Measurements from ENCODE around the gene PNO1. TPM values are rescaled to one million over a fixed set of nuclear protein-coding genes. Genes with fewer than 3 reads are reported as not detected.
A peak's percentile ranks its signal among the peaks of the same experiment; 100 is the strongest.

Gene PNO1
- total and polyA plus RNA-seq, 2 experiments from 2014 or later: 10.7 to 22.6 TPM

- Histone ChIP-seq H3K27me3 (no peaks in the 10 kb centered on the region), H3K4me1 (ENCODE audit: low read depth) (no peaks in the 10 kb centered on the region), H3K27ac (no peak overlapping the region), H3K36me3 (peaks cover 10% of the 10 kb centered on the region), H3K9me3 (ENCODE audit: low read depth) (no peaks in the 10 kb centered on the region), H3K4me3 (no peak overlapping the region)
- DNase-seq (ENCODE audit: low read depth in 1 of 2, low spot score in 1 of 2): no peak
- TF ChIP-seq, protein P1, sequence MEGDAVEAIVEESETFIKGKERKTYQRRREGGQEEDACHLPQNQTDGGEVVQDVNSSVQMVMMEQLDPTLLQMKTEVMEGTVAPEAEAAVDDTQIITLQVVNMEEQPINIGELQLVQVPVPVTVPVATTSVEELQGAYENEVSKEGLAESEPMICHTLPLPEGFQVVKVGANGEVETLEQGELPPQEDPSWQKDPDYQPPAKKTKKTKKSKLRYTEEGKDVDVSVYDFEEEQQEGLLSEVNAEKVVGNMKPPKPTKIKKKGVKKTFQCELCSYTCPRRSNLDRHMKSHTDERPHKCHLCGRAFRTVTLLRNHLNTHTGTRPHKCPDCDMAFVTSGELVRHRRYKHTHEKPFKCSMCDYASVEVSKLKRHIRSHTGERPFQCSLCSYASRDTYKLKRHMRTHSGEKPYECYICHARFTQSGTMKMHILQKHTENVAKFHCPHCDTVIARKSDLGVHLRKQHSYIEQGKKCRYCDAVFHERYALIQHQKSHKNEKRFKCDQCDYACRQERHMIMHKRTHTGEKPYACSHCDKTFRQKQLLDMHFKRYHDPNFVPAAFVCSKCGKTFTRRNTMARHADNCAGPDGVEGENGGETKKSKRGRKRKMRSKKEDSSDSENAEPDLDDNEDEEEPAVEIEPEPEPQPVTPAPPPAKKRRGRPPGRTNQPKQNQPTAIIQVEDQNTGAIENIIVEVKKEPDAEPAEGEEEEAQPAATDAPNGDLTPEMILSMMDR (IDR thresholded peaks at IDR 0.05; ENCODE audit: low read depth, low read length): no peak
These were observed 31.1 kb downstream of the PNO1 start for GRCh38 chr2:68188831-68189230.

DNA sequence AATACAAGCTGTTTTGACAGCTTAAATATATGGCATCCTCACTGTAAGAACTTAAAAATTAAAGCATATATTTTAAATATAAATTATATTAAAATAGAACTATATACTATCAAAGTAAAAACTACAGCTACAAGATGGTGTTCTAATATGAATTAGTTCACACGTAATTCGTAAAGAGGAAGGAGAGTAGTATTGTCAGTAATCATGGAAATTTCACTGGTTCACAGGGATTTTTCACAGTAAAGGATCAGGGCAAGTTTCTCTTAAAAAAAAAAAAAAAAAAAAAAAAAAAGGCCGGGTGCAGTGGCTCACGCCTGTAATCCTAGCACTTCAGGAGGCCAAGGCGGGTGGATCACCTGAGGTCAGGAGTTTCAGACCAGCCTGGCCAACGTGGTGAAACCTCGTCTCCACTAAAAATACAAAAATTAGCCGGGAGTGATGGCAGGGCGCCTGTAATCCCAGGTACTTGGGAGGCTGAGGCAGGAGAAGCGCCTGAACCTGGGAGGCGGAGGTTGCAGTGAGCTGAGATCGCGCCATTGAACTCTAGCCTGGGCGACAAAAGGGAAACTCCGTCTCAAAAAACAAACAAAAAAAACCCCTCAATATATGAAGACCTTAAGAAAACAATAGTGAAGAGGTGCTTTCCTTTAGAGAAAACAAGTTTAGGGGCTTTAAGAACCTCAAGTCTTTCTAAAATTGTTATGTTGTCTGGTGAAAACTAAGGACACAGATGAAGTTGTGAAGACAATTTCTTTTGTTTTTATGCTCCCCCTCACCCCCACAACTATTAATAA is 32.5 kb downstream of the PNO1 start:
- Histone ChIP-seq H3K27ac (no peak overlapping the region), H3K27me3 (no peaks in the 10 kb centered on the region), H3K9me3 (ENCODE audit: low read depth) (no peaks in the 10 kb centered on the region), H3K36me3 (peaks cover 7% of the 10 kb centered on the region), H3K4me3 (no peak overlapping the region), H3K4me1 (ENCODE audit: low read depth) (no peaks in the 10 kb centered on the region)
- no peak for DNase-seq (ENCODE audit: low read depth in 1 of 2, low spot score in 1 of 2)
- TF ChIP-seq, protein P1 (IDR thresholded peaks at IDR 0.05; ENCODE audit: low read depth, low read length): no peak

- peak in 1 of 2 donors; percentile 56 for DNase-seq (ENCODE audit: low read depth in 1 of 2, low spot score in 1 of 2)
- Histone ChIP-seq H3K27ac (no peak overlapping the region), H3K4me1 (ENCODE audit: low read depth) (no peaks in the 10 kb centered on the region)
These were observed 33.5 kb downstream of the PNO1 start for GRCh38 chr2:68190991-68191731.

DNA sequence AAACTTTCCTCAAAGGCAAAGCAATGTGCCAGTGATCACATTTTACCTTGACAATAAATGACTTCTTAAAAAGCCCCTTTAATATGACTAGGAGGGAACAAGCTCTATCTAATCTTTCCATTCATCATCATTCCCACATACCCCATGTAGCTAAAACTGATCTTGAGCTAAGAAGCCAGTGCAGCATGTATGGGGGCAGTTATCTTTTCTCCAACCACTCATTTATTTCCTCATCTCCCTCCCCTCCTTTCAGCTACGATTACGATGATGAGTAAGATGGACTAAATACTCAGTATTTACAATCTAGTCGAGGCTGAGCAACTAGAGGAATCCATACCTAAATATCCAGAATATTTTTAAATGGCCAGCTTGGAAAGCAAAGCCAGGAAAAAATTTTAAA is 35.5 kb downstream of the PNO1 start:
- Histone ChIP-seq H3K27me3 (no peaks in the 10 kb centered on the region), H3K9me3 (ENCODE audit: low read depth) (no peaks in the 10 kb centered on the region), H3K36me3 (no peaks in the 10 kb centered on the region), H3K4me1 (ENCODE audit: low read depth) (no peaks in the 10 kb centered on the region), H3K27ac (no peak overlapping the region), H3K4me3 (no peak overlapping the region)
- TF ChIP-seq, protein P1 (IDR thresholded peaks at IDR 0.05; ENCODE audit: low read depth, low read length): no peak
- DNase-seq (ENCODE audit: low read depth in 1 of 2, low spot score in 1 of 2): peak in 1 of 2 donors; percentile 36

More at GRCh38 chr2:68190991-68191731, 33.5 kb downstream of the PNO1 start:
- Histone ChIP-seq H3K36me3 (peaks cover 7% of the 10 kb centered on the region), H3K4me3 (no peak overlapping the region), H3K9me3 (ENCODE audit: low read depth) (no peaks in the 10 kb centered on the region), H3K27me3 (no peaks in the 10 kb centered on the region)
- TF ChIP-seq, protein P1 (IDR thresholded peaks at IDR 0.05; ENCODE audit: low read depth, low read length): no peak

DNA sequence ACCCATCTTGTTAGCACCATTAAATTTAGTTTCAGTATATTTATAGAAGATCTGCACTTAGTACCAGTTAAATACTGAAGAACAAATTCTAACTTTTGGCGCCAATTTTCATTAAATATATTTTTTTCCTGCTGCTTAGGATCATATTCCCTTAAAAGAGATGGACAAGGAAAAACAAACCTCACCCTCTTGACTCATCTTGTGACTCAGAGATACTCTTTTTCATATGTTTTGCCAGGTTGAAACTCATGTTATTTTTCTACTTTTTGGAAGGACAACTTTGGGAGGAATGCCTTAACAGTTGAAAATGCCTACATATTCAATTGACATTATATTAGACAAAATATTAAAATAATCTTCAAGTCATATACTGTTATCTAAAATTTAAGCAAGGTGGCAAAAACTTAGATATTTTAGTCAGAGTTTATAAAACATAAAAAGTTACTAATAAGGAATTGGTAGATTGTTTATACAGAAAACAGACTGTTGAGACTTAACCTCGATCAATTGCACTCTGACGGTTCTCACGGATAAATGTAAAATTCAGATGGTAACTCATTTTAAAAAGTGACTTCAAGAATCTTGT is 36.2 kb downstream of the PNO1 start:
- Histone ChIP-seq H3K4me3 (no peak overlapping the region), H3K27me3 (no peaks in the 10 kb centered on the region), H3K36me3 (no peaks in the 10 kb centered on the region), H3K9me3 (ENCODE audit: low read depth) (no peaks in the 10 kb centered on the region), H3K4me1 (ENCODE audit: low read depth) (no peaks in the 10 kb centered on the region), H3K27ac (no peak overlapping the region)
- TF ChIP-seq, protein P1 (IDR thresholded peaks at IDR 0.05; ENCODE audit: low read depth, low read length): no peak
- DNase-seq (ENCODE audit: low read depth in 1 of 2, low spot score in 1 of 2): peak in 1 of 2 donors; percentile 34
